Panc1 (cell line): Measurements from ENCODE around the gene CPA2.

Experiments used
- POLR2AphosphoS5 ChIP-seq: IDR thresholded peaks from 2 replicates; pipeline ENCODE4 v1.6.1; 2012; ENCODE audit warnings: mild to moderate bottlenecking, low read depth, low read length, moderate library complexity
- SIN3A ChIP-seq: IDR thresholded peaks from 2 replicates; pipeline ENCODE4 v1.6.1; 2012; ENCODE audit warnings: low read depth, mild to moderate bottlenecking, low read length, moderate library complexity, borderline replicate concordance; ENCODE audit not compliant: insufficient read depth
- TF ChIP-seq, protein P1 (sequence below): fragments of 450-650 bp; IDR thresholded peaks from 2 replicates; pipeline ENCODE4 v1.5.1; 2017; ENCODE audit warnings: mild to moderate bottlenecking
- TF ChIP-seq, protein P2 (sequence below), 2 experiments: IDR thresholded peaks; 2 replicates each; pipeline ENCODE4 v1.6.1; 2011 to 2012; ENCODE audit warnings: low read depth in 2 of 2, control low read depth in 1 of 2, low read length in 1 of 2, mild to moderate bottlenecking in 1 of 2, moderate library complexity in 1 of 2; ENCODE audit not compliant: insufficient read depth in 1 of 2

DNA sequence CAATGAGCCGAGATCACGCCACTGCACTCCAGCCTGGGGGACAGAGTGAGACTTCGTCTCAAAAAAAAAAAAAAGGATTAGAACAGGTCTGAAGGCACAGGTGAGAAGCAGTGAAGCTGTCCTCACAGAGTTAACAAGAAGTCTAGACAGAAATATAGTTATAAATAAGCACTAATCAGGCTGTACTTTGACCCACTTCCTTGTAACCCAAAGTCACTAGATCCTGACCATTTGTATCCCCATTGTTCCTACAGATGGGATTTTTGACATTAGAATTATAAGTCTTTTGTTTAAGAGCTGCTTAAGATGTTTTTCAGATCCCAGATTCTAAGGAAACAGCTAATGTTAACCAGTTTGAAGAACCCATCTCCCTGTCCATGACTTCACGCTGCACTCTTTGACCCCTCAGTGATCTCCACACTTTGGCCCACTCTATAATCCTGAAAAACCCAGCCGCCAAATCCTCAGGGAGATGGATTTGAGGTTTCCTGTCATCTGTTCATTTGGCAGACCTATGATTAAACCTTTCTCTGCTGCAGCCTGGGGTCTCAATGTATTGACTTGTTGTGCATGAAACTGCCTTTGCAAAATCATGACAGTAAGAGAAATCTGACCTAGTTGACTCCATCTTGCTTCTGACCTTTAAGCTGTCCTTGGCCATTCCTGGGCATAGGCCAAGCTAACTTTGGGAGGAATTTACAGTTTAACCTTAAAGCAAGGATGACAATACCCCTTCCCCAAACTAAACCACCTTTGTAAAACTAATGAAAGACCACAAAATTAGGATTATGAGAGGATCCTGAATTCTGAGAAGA, 47.6 kb upstream of the CPA2 start:
- TF ChIP-seq, protein P1, sequence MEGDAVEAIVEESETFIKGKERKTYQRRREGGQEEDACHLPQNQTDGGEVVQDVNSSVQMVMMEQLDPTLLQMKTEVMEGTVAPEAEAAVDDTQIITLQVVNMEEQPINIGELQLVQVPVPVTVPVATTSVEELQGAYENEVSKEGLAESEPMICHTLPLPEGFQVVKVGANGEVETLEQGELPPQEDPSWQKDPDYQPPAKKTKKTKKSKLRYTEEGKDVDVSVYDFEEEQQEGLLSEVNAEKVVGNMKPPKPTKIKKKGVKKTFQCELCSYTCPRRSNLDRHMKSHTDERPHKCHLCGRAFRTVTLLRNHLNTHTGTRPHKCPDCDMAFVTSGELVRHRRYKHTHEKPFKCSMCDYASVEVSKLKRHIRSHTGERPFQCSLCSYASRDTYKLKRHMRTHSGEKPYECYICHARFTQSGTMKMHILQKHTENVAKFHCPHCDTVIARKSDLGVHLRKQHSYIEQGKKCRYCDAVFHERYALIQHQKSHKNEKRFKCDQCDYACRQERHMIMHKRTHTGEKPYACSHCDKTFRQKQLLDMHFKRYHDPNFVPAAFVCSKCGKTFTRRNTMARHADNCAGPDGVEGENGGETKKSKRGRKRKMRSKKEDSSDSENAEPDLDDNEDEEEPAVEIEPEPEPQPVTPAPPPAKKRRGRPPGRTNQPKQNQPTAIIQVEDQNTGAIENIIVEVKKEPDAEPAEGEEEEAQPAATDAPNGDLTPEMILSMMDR, result no peak
- TF ChIP-seq, protein P2, sequence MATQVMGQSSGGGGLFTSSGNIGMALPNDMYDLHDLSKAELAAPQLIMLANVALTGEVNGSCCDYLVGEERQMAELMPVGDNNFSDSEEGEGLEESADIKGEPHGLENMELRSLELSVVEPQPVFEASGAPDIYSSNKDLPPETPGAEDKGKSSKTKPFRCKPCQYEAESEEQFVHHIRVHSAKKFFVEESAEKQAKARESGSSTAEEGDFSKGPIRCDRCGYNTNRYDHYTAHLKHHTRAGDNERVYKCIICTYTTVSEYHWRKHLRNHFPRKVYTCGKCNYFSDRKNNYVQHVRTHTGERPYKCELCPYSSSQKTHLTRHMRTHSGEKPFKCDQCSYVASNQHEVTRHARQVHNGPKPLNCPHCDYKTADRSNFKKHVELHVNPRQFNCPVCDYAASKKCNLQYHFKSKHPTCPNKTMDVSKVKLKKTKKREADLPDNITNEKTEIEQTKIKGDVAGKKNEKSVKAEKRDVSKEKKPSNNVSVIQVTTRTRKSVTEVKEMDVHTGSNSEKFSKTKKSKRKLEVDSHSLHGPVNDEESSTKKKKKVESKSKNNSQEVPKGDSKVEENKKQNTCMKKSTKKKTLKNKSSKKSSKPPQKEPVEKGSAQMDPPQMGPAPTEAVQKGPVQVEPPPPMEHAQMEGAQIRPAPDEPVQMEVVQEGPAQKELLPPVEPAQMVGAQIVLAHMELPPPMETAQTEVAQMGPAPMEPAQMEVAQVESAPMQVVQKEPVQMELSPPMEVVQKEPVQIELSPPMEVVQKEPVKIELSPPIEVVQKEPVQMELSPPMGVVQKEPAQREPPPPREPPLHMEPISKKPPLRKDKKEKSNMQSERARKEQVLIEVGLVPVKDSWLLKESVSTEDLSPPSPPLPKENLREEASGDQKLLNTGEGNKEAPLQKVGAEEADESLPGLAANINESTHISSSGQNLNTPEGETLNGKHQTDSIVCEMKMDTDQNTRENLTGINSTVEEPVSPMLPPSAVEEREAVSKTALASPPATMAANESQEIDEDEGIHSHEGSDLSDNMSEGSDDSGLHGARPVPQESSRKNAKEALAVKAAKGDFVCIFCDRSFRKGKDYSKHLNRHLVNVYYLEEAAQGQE (IDR thresholded peaks at IDR 0.05; ENCODE audit: insufficient read depth in 1 of 2, low read depth in 2 of 2, low read length in 1 of 2), result no peak
- TF ChIP-seq SIN3A (no peak), POLR2AphosphoS5 (no peak)
